Coronary artery (tissue), 2 donors: Measurements from ENCODE around the gene OR9A4.

ENCODE experiments used
- DNase-seq: peaks from one replicate; pipeline ENCODE4 v3.0.0-alpha.2; 2017; ENCODE audit warnings: low spot score
- H3K27ac ChIP-seq, 2 donors: fragments of 200-600 bp; sonication (generic); one replicate each; pipeline ENCODE4 v1.5.1; 2016 to 2019
- H3K4me3 ChIP-seq: fragments of 200-600 bp; sonication (generic); 2 replicates; pipeline ENCODE4 v1.5.1; 2016; ENCODE audit warnings: mild to moderate bottlenecking, moderate library complexity
- TF ChIP-seq, protein P1 (sequence below): fragments of 200-600 bp; sonication (generic); IDR thresholded peaks from one replicate; pipeline ENCODE4 v1.5.1; 2019; ENCODE audit warnings: antibody characterized with exemption

The OR9A4 gene

DNA sequence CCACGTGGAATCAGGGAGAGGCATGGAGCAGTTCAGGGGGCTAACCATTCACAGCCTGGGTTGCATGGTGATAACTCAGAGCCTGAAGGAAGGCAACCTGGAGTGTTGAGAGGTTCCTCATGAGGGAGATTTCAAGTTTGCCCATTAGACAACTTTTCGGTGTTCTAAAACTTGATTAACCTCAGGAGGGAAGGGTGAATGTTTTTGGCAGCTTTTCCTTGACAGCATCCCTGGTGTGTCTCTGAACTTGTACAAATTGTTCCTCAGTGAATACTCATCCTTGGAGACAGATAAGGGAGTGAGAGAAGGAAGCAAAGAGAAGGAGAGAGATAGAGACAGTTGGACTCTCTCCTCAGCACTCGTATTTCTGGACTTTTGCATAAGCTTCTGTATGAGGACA lies at the start of gene OR9A4:
Gene OR9A4 (plus strand): TSS at position 301 of the 400 bp plus-strand sequence. CDS start 2,477 bp downstream, outside the sequence.
- DNase-seq = no peak
- TF ChIP-seq, protein P1, sequence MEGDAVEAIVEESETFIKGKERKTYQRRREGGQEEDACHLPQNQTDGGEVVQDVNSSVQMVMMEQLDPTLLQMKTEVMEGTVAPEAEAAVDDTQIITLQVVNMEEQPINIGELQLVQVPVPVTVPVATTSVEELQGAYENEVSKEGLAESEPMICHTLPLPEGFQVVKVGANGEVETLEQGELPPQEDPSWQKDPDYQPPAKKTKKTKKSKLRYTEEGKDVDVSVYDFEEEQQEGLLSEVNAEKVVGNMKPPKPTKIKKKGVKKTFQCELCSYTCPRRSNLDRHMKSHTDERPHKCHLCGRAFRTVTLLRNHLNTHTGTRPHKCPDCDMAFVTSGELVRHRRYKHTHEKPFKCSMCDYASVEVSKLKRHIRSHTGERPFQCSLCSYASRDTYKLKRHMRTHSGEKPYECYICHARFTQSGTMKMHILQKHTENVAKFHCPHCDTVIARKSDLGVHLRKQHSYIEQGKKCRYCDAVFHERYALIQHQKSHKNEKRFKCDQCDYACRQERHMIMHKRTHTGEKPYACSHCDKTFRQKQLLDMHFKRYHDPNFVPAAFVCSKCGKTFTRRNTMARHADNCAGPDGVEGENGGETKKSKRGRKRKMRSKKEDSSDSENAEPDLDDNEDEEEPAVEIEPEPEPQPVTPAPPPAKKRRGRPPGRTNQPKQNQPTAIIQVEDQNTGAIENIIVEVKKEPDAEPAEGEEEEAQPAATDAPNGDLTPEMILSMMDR = no peak
- H3K27ac ChIP-seq = no peak within 1 kb of the TSS
- no peak within 1 kb of the TSS for H3K4me3 ChIP-seq

GRCh38 chr7:141866974-141867373 lies 49.2 kb upstream of the OR9A4 start:
- no peak for DNase-seq
- H3K4me3 ChIP-seq = no peak overlapping the region
- TF ChIP-seq, protein P1 = no peak
- H3K27ac ChIP-seq = no peak overlapping the region

DNA sequence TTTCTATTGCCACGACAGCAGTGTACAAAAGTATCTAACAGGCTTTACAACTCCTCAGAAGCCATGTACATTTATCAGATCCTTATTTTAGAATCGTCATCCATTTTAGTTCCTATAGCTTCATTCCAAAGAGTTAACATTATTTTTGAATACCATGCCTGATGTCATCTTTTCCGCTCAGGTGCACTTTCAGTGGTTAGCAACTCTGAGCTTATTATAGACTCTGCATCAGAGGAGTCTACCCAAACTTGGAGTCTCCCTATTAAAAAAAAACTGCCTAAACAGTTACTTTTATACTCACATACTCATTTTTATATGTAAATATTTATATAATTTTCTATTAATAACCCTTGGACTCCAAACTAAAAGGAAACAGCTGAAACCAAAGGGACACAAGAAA lies 43.3 kb upstream of the OR9A4 start:
- TF ChIP-seq, protein P1 = no peak
- Histone ChIP-seq H3K4me3 (no peak overlapping the region), H3K27ac (no peak overlapping the region)
- no peak for DNase-seq

DNA sequence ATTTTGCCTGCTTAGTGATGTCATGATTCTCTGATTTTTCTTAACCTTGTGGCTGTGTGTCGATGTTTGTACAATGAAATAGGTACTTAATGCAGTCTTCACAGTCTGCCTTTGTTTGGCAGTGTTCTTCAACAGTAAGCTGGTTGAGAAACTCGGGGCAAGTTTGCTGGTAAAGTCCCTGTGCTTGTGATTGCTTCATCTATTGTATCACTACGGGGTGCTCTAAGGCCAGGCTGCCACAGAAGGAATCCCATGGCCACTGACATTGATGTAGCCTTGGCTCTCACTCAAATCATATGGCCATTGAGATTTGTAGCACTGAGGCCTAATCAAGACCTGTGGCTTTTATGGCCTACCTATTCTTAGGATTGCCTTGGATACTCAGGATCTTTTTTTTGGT lies 41.4 kb upstream of the OR9A4 start:
- H3K27ac ChIP-seq = no peak overlapping the region
- no peak for DNase-seq
- TF ChIP-seq, protein P1 = no peak
- no peak overlapping the region for H3K4me3 ChIP-seq

DNA sequence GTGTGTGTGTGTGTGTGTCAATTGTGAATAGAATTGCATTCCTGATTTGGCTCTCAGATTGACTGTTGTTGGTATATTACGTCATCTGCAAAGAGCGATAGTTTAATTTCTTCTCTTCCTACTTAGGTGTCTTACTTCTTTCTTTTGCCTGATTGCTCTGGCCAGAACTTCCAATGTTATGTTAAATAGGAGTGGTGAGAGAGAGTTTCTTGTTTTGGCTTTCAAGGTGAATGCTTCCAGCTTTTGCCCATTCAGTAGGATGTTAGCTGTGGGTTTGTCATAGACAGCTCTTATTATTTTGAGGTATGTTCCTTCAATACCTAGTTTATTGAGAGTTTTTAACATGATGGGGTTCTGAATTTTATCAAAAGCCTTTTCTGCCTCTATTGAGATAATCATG lies 40.7 kb upstream of the OR9A4 start:
- no peak for DNase-seq
- TF ChIP-seq, protein P1 = no peak
- Histone ChIP-seq H3K27ac (no peak overlapping the region), H3K4me3 (no peak overlapping the region)

- Histone ChIP-seq H3K4me3 (no peak overlapping the region), H3K27ac (no peak overlapping the region)
- no peak for DNase-seq
- TF ChIP-seq, protein P1 = no peak
Observed at GRCh38 chr7:141876371-141876770, 39.8 kb upstream of the OR9A4 start.

GRCh38 chr7:141877365-141877764 lies 38.8 kb upstream of the OR9A4 start:
- Histone ChIP-seq H3K27ac (no peak overlapping the region), H3K4me3 (no peak overlapping the region)
- DNase-seq = no peak
- TF ChIP-seq, protein P1 = no peak
